ENCODE measurements around the gene CD8B2. TPM values are rescaled to one million over a fixed set of nuclear protein-coding genes. Genes with fewer than 3 reads are reported as not detected.

CD8B2 gene
- total RNA-seq, 1 experiment from 2014 or later, result not detected

GRCh38 chr2:106517329-106517728 lies 30.2 kb downstream of the CD8B2 start:
- no peak overlapping the region for H3K27ac ChIP-seq (ENCODE audit: insufficient read length, low read depth, low read length)
- H3K27ac Mint-ChIP-seq, result no peak overlapping the region
- no peak for TF ChIP-seq CTCF (conservative IDR thresholded peaks at IDR 0.05)
- H2BK20ac ChIP-seq (ENCODE audit: low read depth, low read length, poor library complexity, severe bottlenecking), result no peak overlapping the region
- H2BK12ac ChIP-seq (ENCODE audit: insufficient read length, low read depth, low read length), result no peak overlapping the region
- H3K23ac ChIP-seq (ENCODE audit: insufficient read length, low read depth, low read length), result no peak overlapping the region
- no peak overlapping the region for H4K91ac ChIP-seq (ENCODE audit: insufficient read length, low read depth, low read length)
- no peak for DNase-seq
- H3K9me3 Mint-ChIP-seq, result peaks cover 1 to 2% of the 10 kb centered on the region in 2 experiments; a peak in 2 of 5 replicates
- no peak overlapping the region for H2BK120ac ChIP-seq (ENCODE audit: low read depth, low read length, poor library complexity, severe bottlenecking)
- H3K4ac ChIP-seq (ENCODE audit: low read depth, low read length), result no peak overlapping the region
- H3K4me1 Mint-ChIP-seq, result no peaks in the 10 kb centered on the region
- no peak overlapping the region for H4K8ac ChIP-seq (replicated peaks; ENCODE audit: insufficient read length, low read depth, low read length)
- H4K5ac ChIP-seq (ENCODE audit: insufficient read length, low read depth, low read length), result no peak overlapping the region
- H3K79me2 ChIP-seq (ENCODE audit: insufficient read depth, low read length), result no peaks in the 10 kb centered on the region
- no peak overlapping the region for H3K4me2 ChIP-seq (ENCODE audit: insufficient read depth, insufficient read length, low read length)
- no peaks in the 10 kb centered on the region for H3K4me1 ChIP-seq (ENCODE audit: insufficient read depth, low read length)
- H3T11ph ChIP-seq (ENCODE audit: low read length), result no peak overlapping the region
- peaks cover 2% of the 10 kb centered on the region; the same call in 1 of the 2 replicates for H3K27me3 Mint-ChIP-seq (ENCODE audit: low read depth)
- H3K79me1 ChIP-seq (ENCODE audit: insufficient read depth, low read depth, low read length, poor library complexity, severe bottlenecking), result no peaks in the 10 kb centered on the region
- no peak overlapping the region for H3K4me3 Mint-ChIP-seq
- no peak overlapping the region for H3K9ac ChIP-seq (ENCODE audit: extremely low read depth, insufficient read length, low read length)
- no peaks in the 10 kb centered on the region for H4K20me1 ChIP-seq (ENCODE audit: control insufficient read depth, insufficient read depth, insufficient read length)
- H3K23me2 ChIP-seq (ENCODE audit: insufficient read length, low read depth, low read length, poor library complexity, severe bottlenecking), result no peaks in the 10 kb centered on the region
- H2AFZ ChIP-seq (ENCODE audit: low read length), result no peak overlapping the region
- no peaks in the 10 kb centered on the region for H3K9me3 ChIP-seq (ENCODE audit: control insufficient read depth, low read depth, low read length)
- H2BK15ac ChIP-seq (ENCODE audit: low read depth, low read length), result no peak overlapping the region
- H3K27me3 ChIP-seq (ENCODE audit: insufficient read depth, low read length), result no peaks in the 10 kb centered on the region
- H3K36me3 Mint-ChIP-seq (ENCODE audit: insufficient read depth in 1 of 3, low read depth in 3 of 3), result no peaks in the 10 kb centered on the region
- H2AK5ac ChIP-seq (ENCODE audit: insufficient read length, low read length), result no peak overlapping the region
- H3K14ac ChIP-seq (ENCODE audit: insufficient read depth, low read length), result no peak overlapping the region
- H3K18ac ChIP-seq (ENCODE audit: insufficient read length, low read depth, low read length), result no peak overlapping the region
- H2BK5ac ChIP-seq (ENCODE audit: insufficient read length, low read length), result no peak overlapping the region
- no peak overlapping the region for H3K56ac ChIP-seq (ENCODE audit: insufficient read length, low read depth, low read length)
- no CpG with 5 or more reads among the region's 11 CpGs for WGBS (ENCODE audit: extremely low coverage, insufficient read length, low lambda C conversion rate)
